K562 (cell line): ENCODE results near the gene CDH6.

Source experiments
- GABPB1 ChIP-seq: sonication (generic); formaldehyde crosslinking; IDR thresholded peaks from 2 replicates; pipeline ENCODE4 v1.8.0; 2022; ENCODE audit warnings: mild to moderate bottlenecking, missing genetic modification reagents
- GTF2F1 ChIP-seq: IDR thresholded peaks from 2 replicates; pipeline ENCODE4 v1.6.1; 2011; ENCODE audit warnings: low read depth, low read length, improper control_type of control experiment
- NFRKB ChIP-seq: fragments of 450-650 bp; IDR thresholded peaks from 2 replicates; pipeline ENCODE4 v1.6.1; 2016; ENCODE audit warnings: low read depth
- POLR2G ChIP-seq: fragments of 200-400 bp; formaldehyde crosslinking; IDR thresholded peaks from 2 replicates; pipeline ENCODE4 v1.6.1; 2017; ENCODE audit warnings: low read depth, mild to moderate bottlenecking, antibody characterized with exemption, low read length, moderate library complexity
- RNF2 ChIP-seq: sonication (generic); IDR thresholded peaks from 2 replicates; pipeline ENCODE4 v1.6.1; 2016
- XRCC5 ChIP-seq: fragments of 200-400 bp; formaldehyde crosslinking; IDR thresholded peaks from 2 replicates; pipeline ENCODE4 v1.6.1; 2017; ENCODE audit warnings: low read depth, mild to moderate bottlenecking, low read length
- TF ChIP-seq, protein P1 (sequence below), 3 experiments: IDR thresholded peaks in 2 of 3; conservative IDR thresholded peaks in 1 of 3; 2 replicates each; pipeline ENCODE4 v1.5.1; 2011 to 2012; ENCODE audit warnings: low read length in 3 of 3, mild to moderate bottlenecking in 3 of 3, control low read depth in 2 of 3, improper control_type of control experiment in 1 of 3, inconsistent platforms in 1 of 3, low read depth in 1 of 3, mixed read lengths in 1 of 3, moderate library complexity in 1 of 3; ENCODE audit not compliant: insufficient read depth in 2 of 3

- TF ChIP-seq, protein P1, sequence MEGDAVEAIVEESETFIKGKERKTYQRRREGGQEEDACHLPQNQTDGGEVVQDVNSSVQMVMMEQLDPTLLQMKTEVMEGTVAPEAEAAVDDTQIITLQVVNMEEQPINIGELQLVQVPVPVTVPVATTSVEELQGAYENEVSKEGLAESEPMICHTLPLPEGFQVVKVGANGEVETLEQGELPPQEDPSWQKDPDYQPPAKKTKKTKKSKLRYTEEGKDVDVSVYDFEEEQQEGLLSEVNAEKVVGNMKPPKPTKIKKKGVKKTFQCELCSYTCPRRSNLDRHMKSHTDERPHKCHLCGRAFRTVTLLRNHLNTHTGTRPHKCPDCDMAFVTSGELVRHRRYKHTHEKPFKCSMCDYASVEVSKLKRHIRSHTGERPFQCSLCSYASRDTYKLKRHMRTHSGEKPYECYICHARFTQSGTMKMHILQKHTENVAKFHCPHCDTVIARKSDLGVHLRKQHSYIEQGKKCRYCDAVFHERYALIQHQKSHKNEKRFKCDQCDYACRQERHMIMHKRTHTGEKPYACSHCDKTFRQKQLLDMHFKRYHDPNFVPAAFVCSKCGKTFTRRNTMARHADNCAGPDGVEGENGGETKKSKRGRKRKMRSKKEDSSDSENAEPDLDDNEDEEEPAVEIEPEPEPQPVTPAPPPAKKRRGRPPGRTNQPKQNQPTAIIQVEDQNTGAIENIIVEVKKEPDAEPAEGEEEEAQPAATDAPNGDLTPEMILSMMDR (IDR thresholded peaks at IDR 0.05 in 2 of 3, conservative IDR thresholded peaks at IDR 0.05 in 1 of 3; ENCODE audit: insufficient read depth in 2 of 3, low read depth in 1 of 3, low read length in 3 of 3), result no peak
- no peak for TF ChIP-seq XRCC5
- no peak for TF ChIP-seq RNF2
- TF ChIP-seq NFRKB, result no peak
- no peak for TF ChIP-seq POLR2G
- no peak for TF ChIP-seq GABPB1 (CRISPR knock-in tag)
- TF ChIP-seq GTF2F1, result no peak
Observed at GRCh38 chr5:31211098-31211497, 17.6 kb downstream of the CDH6 start.
